ENCODE measurements around the gene ZNF557. TPM values are rescaled to one million over a fixed set of nuclear protein-coding genes. Genes with fewer than 3 reads are reported as not detected.

ZNF557 gene
- total and polyA plus RNA-seq, 10 of the 15 experiments (the other 5 are each of a cell fraction or from before 2014, with no cell fraction given), result 3.9 to 12.1 (median 9.0) TPM

DNA sequence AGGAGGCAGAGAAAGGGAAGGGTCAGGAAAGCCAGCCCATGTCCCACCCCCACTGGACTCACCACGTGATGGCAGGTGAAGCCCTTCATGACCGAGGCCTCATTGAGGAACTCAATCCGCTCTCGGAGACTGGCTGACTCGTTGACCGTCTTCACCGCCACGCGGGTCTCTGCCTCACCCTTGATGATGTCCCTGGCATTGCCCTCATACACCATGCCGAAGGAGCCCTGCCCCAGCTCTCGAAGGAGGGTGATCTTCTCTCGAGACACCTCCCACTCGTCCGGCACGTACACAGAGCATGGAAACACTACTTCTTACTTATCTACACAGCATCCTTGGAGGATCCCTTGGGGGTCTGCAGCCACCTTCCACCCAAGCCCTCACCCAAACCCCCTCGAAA is 55.7 kb downstream of the ZNF557 start:
- no TSS peak for BruUV-seq (replicated peaks)
- no peak overlapping the region for H3K4me2 ChIP-seq (ENCODE audit: control insufficient read depth, insufficient read depth)
- H2AFZ ChIP-seq (ENCODE audit: control insufficient read depth, low read depth, low read length), result no peak overlapping the region
- H3K4me3 ChIP-seq, result no peak overlapping the region
- no peak overlapping the region for H3K27ac ChIP-seq (ENCODE audit: control insufficient read depth, insufficient read depth)
- FAIRE-seq (no peak), ATAC-seq (no peak), DNase-seq (ENCODE audit: low read depth, low spot score) (no peak)
- ChIA-PET RAD21 (ENCODE audit: unreplicated experiment) (no interaction called here), SMC1A (ENCODE audit: uncharacterized antibody, unreplicated experiment) (no interaction called here), POLR2A (interaction anchor here (1.0 kb wide), 1 partner anchor 15 kb away, joined by 3 read pairs; no protein-coding TSS in a partner anchor), CTCF (no interaction called here)
- TF ChIP-seq ZZZ3 (IDR thresholded peaks at IDR 0.05; ENCODE audit: control insufficient read depth, insufficient read length, low read depth) (no peak), TCF3 (IDR thresholded peaks at IDR 0.05; ENCODE audit: borderline replicate concordance, insufficient read depth, low read depth, low read length) (no peak), IRF4 (IDR thresholded peaks at IDR 0.05; ENCODE audit: low read depth, low read length) (no peak), SMAD1 (IDR thresholded peaks at IDR 0.05; ENCODE audit: low read depth, partially characterized antibody) (no peak), NR2C2 (IDR thresholded peaks at IDR 0.05; ENCODE audit: borderline replicate concordance, control insufficient read depth, insufficient read length, low read depth) (no peak), RAD51 (IDR thresholded peaks at IDR 0.05) (no peak)
- TF ChIP-seq, protein P1, sequence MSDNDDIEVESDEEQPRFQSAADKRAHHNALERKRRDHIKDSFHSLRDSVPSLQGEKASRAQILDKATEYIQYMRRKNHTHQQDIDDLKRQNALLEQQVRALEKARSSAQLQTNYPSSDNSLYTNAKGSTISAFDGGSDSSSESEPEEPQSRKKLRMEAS (IDR thresholded peaks at IDR 0.05; ENCODE audit: low read depth, low read length), result no peak
- no peaks in the 10 kb centered on the region for H3K79me2 ChIP-seq (ENCODE audit: control insufficient read depth, insufficient read depth, low read length)
- intact Hi-C loops (cut with micrococcal nuclease; ENCODE audit: unreplicated experiment) (no loop called here), in situ Hi-C loops (cut with MboI) (no loop called here)
- no peaks in the 10 kb centered on the region for H4K20me1 ChIP-seq (ENCODE audit: control insufficient read depth, insufficient read depth)
- no peak overlapping the region for H3K9ac ChIP-seq (ENCODE audit: control insufficient read depth, insufficient read depth, low read length)
- H3K36me3 ChIP-seq (ENCODE audit: control insufficient read depth in 2 of 2, insufficient read depth in 2 of 2, low read length in 1 of 2), result peaks cover 7 to 27% of the 10 kb centered on the region in 2 experiments
- H3K27me3 ChIP-seq (replicated peaks in 1 of 2; ENCODE audit: control insufficient read depth in 2 of 2, insufficient read depth in 2 of 2, low read length in 1 of 2), result no peaks in the 10 kb centered on the region
- 82% methylated on average over 12 of the region's 16 CpGs for WGBS (ENCODE audit: insufficient coverage, insufficient replicate concordance, low lambda C conversion rate, missing lambda C conversion rate)
- H3K9me3 ChIP-seq (replicated peaks; ENCODE audit: control insufficient read depth, insufficient read depth, low read length), result peaks cover 11% of the 10 kb centered on the region
- H3K4me1 ChIP-seq (ENCODE audit: control insufficient read depth, insufficient read depth, low read length), result no peaks in the 10 kb centered on the region

DNA sequence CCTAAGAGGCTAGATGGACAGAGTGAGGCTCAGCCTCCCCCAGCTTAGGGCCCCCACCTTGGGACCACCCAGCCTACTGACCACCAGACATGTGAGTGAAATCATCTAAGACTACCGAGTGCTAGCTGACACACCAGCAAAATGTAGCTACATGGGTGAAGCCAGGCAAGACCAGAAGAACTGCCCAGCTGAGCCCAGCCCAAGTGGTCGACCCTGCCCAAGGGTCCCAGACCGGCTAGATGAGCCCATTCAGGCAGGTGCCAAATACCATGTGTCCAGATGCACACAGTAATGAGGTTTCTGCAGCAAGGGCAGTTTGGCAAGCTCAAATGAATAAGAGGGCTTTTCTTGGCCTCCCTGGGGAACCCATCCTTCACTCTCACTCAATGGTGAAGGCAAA is 56.6 kb downstream of the ZNF557 start:
- Histone ChIP-seq H3K9ac (ENCODE audit: control insufficient read depth, insufficient read depth, low read length) (no peak overlapping the region), H3K27me3 (replicated peaks in 1 of 2; ENCODE audit: control insufficient read depth in 2 of 2, insufficient read depth in 2 of 2, low read length in 1 of 2) (no peaks in the 10 kb centered on the region), H3K4me2 (ENCODE audit: control insufficient read depth, insufficient read depth) (no peak overlapping the region), H3K79me2 (ENCODE audit: control insufficient read depth, insufficient read depth, low read length) (no peaks in the 10 kb centered on the region), H3K4me1 (ENCODE audit: control insufficient read depth, insufficient read depth, low read length) (no peaks in the 10 kb centered on the region), H2AFZ (ENCODE audit: control insufficient read depth, low read depth, low read length) (no peak overlapping the region), H3K4me3 (no peak overlapping the region), H3K36me3 (ENCODE audit: control insufficient read depth in 2 of 2, insufficient read depth in 2 of 2, low read length in 1 of 2) (peaks cover 10 to 25% of the 10 kb centered on the region in 2 experiments), H4K20me1 (ENCODE audit: control insufficient read depth, insufficient read depth) (no peaks in the 10 kb centered on the region), H3K9me3 (replicated peaks; ENCODE audit: control insufficient read depth, insufficient read depth, low read length) (peaks cover 13% of the 10 kb centered on the region), H3K27ac (ENCODE audit: control insufficient read depth, insufficient read depth) (no peak overlapping the region)
- TF ChIP-seq JUND (IDR thresholded peaks at IDR 0.05; ENCODE audit: low read depth, low read length), result no peak
- no peak for TF ChIP-seq BMI1 (IDR thresholded peaks at IDR 0.05; ENCODE audit: borderline replicate concordance)
- TF ChIP-seq, protein P2, sequence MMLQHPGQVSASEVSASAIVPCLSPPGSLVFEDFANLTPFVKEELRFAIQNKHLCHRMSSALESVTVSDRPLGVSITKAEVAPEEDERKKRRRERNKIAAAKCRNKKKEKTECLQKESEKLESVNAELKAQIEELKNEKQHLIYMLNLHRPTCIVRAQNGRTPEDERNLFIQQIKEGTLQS (IDR thresholded peaks at IDR 0.05; ENCODE audit: borderline replicate concordance, extremely low read depth, low read depth, low read length), result no peak
- ChIA-PET CTCF (no interaction called here), POLR2A (interaction anchor here (0.6 to 1.0 kb wide), 2 partner anchors 14 to 266 kb away, joined by 3 to 5 read pairs; no protein-coding TSS in a partner anchor), RAD21 (ENCODE audit: unreplicated experiment) (no interaction called here), SMC1A (ENCODE audit: uncharacterized antibody, unreplicated experiment) (interaction anchor here (1.7 kb wide), 1 partner anchor 147 kb away, joined by 3 read pairs; no protein-coding TSS in a partner anchor)
- 73% methylated on average over 3 of the region's 3 CpGs for WGBS (ENCODE audit: insufficient coverage, insufficient replicate concordance, low lambda C conversion rate, missing lambda C conversion rate)
- no peak for FAIRE-seq
- BruUV-seq (replicated peaks), result no TSS peak
- no peak for ATAC-seq
- intact Hi-C loops (cut with micrococcal nuclease; ENCODE audit: unreplicated experiment), result no loop called here
- in situ Hi-C loops (cut with MboI), result no loop called here
- no peak for DNase-seq (ENCODE audit: low read depth, low spot score)
